Neutrophil (primary cell): ENCODE data around the gene SERPINA3.

ENCODE experiments used
- H3K27ac ChIP-seq: fragments of 200-600 bp; sonication (generic); 2 replicates; pipeline ENCODE4 v1.5.1; 2016; ENCODE audit warnings: mild to moderate bottlenecking, moderate library complexity
- H3K27me3 ChIP-seq: fragments of 200-600 bp; sonication (generic); 2 replicates; pipeline ENCODE4 v1.6.0; 2016; ENCODE audit warnings: mild to moderate bottlenecking
- H3K36me3 ChIP-seq: fragments of 200-600 bp; sonication (generic); 2 replicates; pipeline ENCODE4 v1.5.1; 2017
- H3K4me1 ChIP-seq, 2 experiments: fragments of 200-600 bp in 1 of 2; sonication (generic) in 1 of 2; 1 replicate in 1 of 2; 2 replicates in 1 of 2; pipeline versions ENCODE4 v1.5.1 to v1.6.1; 2013 to 2016; ENCODE audit warnings: low read depth in 1 of 2, low read length in 1 of 2, mild to moderate bottlenecking in 1 of 2, moderate library complexity in 1 of 2; ENCODE audit not compliant: control insufficient read depth in 1 of 2, insufficient read depth in 1 of 2
- H3K4me3 ChIP-seq, 2 experiments: fragments of 200-600 bp in 1 of 2; sonication (generic) in 1 of 2; 1 replicate in 1 of 2; 2 replicates in 1 of 2; pipeline ENCODE4 v1.5.1; 2013 to 2016; ENCODE audit warnings: low read depth in 1 of 2, low read length in 1 of 2, mild to moderate bottlenecking in 1 of 2, moderate library complexity in 1 of 2
- H3K9me3 ChIP-seq: fragments of 200-600 bp; sonication (generic); 2 replicates; pipeline ENCODE4 v1.5.1; 2016
- TF ChIP-seq, protein P1 (sequence below): fragments of 200-600 bp; sonication (generic); IDR thresholded peaks from 2 replicates; pipeline ENCODE4 v1.5.1; 2016; ENCODE audit warnings: antibody characterized with exemption

SERPINA3 gene

DNA sequence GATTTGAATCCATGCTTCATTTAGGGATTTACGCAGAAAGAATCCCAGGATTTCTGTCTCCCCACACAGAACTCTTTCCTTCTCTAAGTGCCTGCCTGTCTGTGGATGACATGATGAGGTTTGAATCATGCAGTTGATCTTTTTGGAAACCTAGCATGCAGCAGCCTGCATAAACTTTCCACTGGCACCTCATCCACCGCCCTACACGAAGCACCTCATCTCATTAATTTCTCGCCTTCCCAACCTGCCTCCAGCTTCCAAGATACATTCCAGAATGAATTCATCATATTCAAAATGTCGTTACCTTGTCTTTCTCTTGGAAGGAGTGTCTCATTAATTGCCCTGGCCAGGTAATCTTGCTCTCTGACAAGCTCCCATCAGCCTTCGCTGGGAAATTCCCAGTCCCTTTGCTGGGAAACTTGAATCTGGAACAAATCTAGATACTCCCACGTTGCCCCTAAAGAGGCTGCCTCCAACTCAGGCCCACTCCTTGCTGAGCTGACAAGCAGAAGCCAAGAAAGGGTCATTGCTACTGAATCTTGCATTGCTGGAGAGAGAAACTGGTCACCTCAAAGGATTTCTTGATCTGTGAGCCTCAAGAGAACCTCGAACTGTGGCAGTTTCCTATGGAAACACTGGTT lies 48.2 kb downstream of the SERPINA3 start:
- peaks cover 13% of the 10 kb centered on the region for H3K27me3 ChIP-seq
- no peak overlapping the region for H3K27ac ChIP-seq
- no peaks in the 10 kb centered on the region for H3K9me3 ChIP-seq
- no peaks in the 10 kb centered on the region for H3K4me1 ChIP-seq
- H3K4me3 ChIP-seq: no peak overlapping the region
- H3K36me3 ChIP-seq: no peaks in the 10 kb centered on the region
- TF ChIP-seq, protein P1, sequence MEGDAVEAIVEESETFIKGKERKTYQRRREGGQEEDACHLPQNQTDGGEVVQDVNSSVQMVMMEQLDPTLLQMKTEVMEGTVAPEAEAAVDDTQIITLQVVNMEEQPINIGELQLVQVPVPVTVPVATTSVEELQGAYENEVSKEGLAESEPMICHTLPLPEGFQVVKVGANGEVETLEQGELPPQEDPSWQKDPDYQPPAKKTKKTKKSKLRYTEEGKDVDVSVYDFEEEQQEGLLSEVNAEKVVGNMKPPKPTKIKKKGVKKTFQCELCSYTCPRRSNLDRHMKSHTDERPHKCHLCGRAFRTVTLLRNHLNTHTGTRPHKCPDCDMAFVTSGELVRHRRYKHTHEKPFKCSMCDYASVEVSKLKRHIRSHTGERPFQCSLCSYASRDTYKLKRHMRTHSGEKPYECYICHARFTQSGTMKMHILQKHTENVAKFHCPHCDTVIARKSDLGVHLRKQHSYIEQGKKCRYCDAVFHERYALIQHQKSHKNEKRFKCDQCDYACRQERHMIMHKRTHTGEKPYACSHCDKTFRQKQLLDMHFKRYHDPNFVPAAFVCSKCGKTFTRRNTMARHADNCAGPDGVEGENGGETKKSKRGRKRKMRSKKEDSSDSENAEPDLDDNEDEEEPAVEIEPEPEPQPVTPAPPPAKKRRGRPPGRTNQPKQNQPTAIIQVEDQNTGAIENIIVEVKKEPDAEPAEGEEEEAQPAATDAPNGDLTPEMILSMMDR: no peak

DNA sequence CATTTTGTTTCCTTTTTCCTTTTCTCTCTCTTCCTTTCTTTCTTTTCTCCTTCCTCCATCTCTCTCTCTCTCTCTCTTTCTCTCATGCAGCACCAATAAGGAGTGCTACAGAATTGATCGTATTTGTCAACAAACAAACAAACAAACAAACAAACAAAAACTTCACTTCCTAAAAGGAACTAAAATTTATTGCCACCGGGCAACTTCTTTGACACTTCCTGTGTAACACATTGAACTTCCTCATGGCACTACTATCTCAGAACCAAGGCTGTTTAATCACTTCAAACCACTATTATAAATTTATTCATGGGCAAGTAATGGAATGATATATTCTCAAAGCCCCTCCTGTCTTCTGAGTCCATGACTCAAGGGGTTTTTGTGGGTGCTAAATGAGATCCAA lies 51.3 kb downstream of the SERPINA3 start:
- no peak overlapping the region for H3K4me3 ChIP-seq
- H3K27me3 ChIP-seq: peaks cover 25% of the 10 kb centered on the region
- no peaks in the 10 kb centered on the region for H3K4me1 ChIP-seq
- no peaks in the 10 kb centered on the region for H3K36me3 ChIP-seq
- TF ChIP-seq, protein P1: no peak
- no peak overlapping the region for H3K27ac ChIP-seq
- no peaks in the 10 kb centered on the region for H3K9me3 ChIP-seq

DNA sequence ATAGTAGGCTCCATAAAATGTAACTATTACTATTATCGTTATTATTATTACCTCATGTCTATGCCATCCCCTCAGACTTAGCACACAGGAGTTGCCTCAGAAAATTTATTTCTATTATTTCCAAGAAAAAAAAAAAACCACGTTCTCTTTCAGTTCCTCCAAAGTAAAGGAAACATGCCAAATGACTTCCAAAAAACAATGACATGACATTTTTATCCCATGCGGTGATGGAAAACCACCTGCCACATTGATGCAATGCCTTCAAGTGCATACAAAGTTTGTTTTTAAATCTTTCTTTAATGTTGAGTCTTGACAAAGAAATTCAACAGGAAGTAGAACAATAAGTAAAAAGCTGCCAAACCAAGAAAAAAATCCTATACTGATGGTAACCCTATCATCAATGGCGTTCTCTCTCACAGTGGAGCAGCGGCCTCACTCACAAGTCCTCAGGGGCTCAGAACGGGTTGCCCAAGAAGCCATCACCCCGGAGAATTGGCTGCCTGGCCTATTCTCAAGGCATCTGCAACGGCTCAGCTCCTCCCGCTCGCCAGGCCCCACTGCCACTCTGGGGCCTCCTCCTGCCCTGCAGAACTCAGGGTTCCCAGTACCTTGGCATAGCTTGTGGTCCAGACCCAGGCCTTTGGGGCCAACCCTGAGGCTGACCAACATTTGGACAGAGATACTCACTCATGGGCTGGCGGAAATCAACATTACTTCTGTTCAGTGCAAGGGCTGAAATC lies 51.9 kb downstream of the SERPINA3 start:
- Histone ChIP-seq H3K4me3 (no peak overlapping the region), H3K4me1 (no peaks in the 10 kb centered on the region), H3K27ac (no peak overlapping the region), H3K27me3 (peaks cover 27% of the 10 kb centered on the region), H3K36me3 (no peaks in the 10 kb centered on the region), H3K9me3 (no peaks in the 10 kb centered on the region)
- TF ChIP-seq, protein P1: no peak

DNA sequence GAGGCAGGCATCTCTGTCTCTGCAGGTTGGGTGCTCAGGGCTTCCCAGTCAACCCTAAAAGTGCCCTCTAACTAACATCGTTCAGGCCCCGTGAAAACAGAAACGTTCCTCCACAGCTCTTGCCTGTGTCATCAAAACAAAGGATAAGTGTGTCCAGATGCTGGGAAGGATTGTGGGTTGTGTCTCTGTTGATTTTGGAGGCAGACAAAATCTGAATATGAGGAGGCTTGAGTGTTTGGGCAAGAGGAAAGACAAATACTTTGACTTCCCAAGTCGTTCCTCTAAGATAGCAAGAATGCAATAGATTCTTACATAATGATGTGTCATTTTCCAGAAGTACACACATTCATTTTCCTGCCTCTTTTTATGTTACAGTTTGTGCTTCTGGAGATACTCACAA lies 52.9 kb downstream of the SERPINA3 start:
- H3K4me3 ChIP-seq: no peak overlapping the region
- TF ChIP-seq, protein P1: no peak
- H3K36me3 ChIP-seq: no peaks in the 10 kb centered on the region
- H3K9me3 ChIP-seq: no peaks in the 10 kb centered on the region
- H3K4me1 ChIP-seq: no peaks in the 10 kb centered on the region
- peaks cover 25% of the 10 kb centered on the region for H3K27me3 ChIP-seq
- no peak overlapping the region for H3K27ac ChIP-seq

DNA sequence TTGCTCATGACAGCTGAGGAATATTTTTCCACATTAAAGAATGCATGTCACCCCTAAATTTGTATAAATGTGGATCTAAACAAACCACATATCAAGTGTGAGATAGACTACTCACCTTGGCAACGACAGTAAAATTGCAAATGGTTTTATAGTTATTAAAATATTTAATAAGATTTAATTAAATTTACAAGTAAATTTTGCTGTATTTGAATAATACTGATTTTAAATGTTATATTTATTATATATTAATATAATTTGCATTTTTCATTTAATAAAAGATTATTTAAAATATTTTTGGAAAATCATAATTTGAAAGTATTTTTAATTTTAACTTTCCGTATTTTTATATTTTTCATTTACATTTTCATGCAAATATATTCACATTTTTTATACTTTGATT lies 53.4 kb downstream of the SERPINA3 start:
- H3K27ac ChIP-seq: no peak overlapping the region

More for the DNA sequence above, 53.4 kb downstream of the SERPINA3 start:
- Histone ChIP-seq H3K27me3 (peaks cover 25% of the 10 kb centered on the region), H3K9me3 (no peaks in the 10 kb centered on the region), H3K36me3 (no peaks in the 10 kb centered on the region), H3K4me3 (no peak overlapping the region), H3K4me1 (no peaks in the 10 kb centered on the region)
- TF ChIP-seq, protein P1: no peak
